Activated T-cell treated with anti-CD3 and anti-CD28 coated beads, Interleukin-2, amount 50 U/mL, for 24 hours (primary cell): ENCODE measurements around the gene SIPA1L3.

Experiments
- DNase-seq: peaks from one replicate; pipeline ENCODE4 v3.0.0-alpha.2; 2020
- H3K27ac Mint-ChIP-seq: 2 replicates; pipeline ENCODE4 v1.8.0; 2020; ENCODE audit warnings: mild to moderate bottlenecking, mixed read lengths
- H3K27me3 Mint-ChIP-seq: 2 replicates; pipeline ENCODE4 v1.8.0; 2020; ENCODE audit warnings: mixed read lengths
- H3K36me3 Mint-ChIP-seq: 2 replicates; pipeline ENCODE4 v1.8.0; 2020; ENCODE audit warnings: low read depth, mixed read lengths
- H3K4me1 Mint-ChIP-seq: 2 replicates; pipeline ENCODE4 v1.8.0; 2020; ENCODE audit warnings: low read depth, mixed read lengths
- H3K4me3 Mint-ChIP-seq: 2 replicates; pipeline ENCODE4 v1.8.0; 2020; ENCODE audit warnings: mild to moderate bottlenecking, moderate library complexity, mixed read lengths
- H3K9me3 Mint-ChIP-seq: 2 replicates; pipeline ENCODE4 v1.8.0; 2020; ENCODE audit warnings: mixed read lengths

The SIPA1L3 gene

DNA sequence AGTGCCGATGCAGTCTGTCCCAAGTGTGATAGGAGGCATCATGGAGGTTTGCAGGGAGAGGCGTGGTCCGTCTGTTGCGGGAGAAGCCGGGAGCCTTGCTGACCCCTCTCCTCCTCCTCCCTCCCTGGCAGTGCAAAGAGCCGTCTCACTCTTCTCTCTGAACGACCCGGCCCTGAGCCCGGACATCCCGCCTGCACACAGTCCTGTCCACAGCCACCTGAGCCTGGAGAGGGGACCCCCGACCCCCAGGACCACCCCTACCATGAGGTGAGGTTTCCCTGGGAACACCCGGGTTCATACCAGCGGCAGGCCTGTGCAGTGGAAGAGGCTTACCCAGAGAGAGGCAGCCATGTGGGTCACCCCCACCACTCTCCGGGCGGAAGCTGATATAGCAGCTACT, 294.7 kb downstream of the SIPA1L3 start:
- H3K27ac Mint-ChIP-seq: no peak overlapping the region
- no peaks in the 10 kb centered on the region for H3K27me3 Mint-ChIP-seq
- H3K9me3 Mint-ChIP-seq: no peaks in the 10 kb centered on the region
- no peaks in the 10 kb centered on the region for H3K4me1 Mint-ChIP-seq
- DNase-seq: peak; percentile 25
- H3K4me3 Mint-ChIP-seq: no peak overlapping the region
- H3K36me3 Mint-ChIP-seq: peaks cover 29% of the 10 kb centered on the region

GRCh38 chr19:38202504-38202903, 295.5 kb downstream of the SIPA1L3 start:
- Mint-ChIP-seq H3K27me3 (no peaks in the 10 kb centered on the region), H3K4me3 (no peak overlapping the region), H3K27ac (no peak overlapping the region), H3K36me3 (peaks cover 30% of the 10 kb centered on the region), H3K4me1 (no peaks in the 10 kb centered on the region), H3K9me3 (no peaks in the 10 kb centered on the region)
- DNase-seq: no peak

DNA sequence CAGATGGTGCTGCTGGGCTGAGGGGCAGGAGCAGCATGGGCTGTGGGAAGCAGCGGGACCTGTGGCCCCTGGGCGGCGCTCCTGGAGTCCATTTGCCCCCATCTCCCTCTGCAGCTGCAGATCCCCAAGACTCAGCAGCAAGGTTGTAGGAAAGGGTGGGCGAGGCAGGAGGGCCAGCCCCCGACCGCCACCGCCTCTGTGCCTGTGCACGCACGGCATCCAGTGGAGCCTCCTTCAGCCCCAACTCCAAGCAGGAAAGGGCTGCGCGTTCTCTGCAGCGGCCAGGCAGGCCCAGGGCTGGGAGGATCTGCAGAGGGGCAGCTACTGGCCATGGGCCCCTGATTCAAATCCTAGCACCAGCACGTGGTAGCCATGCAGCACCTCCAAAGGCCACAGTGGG, 296.2 kb downstream of the SIPA1L3 start:
- H3K36me3 Mint-ChIP-seq: peaks cover 30% of the 10 kb centered on the region
- H3K4me3 Mint-ChIP-seq: no peak overlapping the region
- H3K9me3 Mint-ChIP-seq: no peaks in the 10 kb centered on the region
- no peaks in the 10 kb centered on the region for H3K4me1 Mint-ChIP-seq
- DNase-seq: no peak
- no peak overlapping the region for H3K27ac Mint-ChIP-seq
- H3K27me3 Mint-ChIP-seq: peaks cover under 1% of the 10 kb centered on the region

DNA sequence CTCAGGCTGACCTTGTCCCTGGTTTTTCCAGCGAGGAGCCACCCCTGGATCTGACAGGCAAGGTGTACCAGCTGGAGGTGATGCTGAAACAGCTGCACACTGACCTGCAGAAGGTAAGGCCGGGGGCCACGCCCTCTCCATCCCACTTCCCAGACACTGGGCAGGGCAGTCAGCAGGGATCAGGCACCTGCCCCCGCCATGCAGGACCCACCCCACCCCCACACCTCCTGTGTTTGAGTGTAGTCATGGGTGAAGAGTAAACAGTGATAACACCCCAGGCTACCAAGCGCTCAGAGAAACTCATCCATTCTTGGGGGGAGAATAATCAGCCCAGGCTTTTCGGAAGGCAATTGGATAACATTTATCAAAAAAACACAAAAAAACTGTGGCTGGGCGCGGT, 297.1 kb downstream of the SIPA1L3 start:
- H3K9me3 Mint-ChIP-seq: no peaks in the 10 kb centered on the region
- no peak overlapping the region for H3K27ac Mint-ChIP-seq
- no peak overlapping the region for H3K4me3 Mint-ChIP-seq
- no peaks in the 10 kb centered on the region for H3K4me1 Mint-ChIP-seq
- H3K36me3 Mint-ChIP-seq: peaks cover 26% of the 10 kb centered on the region
- DNase-seq: no peak
- peaks cover 9% of the 10 kb centered on the region for H3K27me3 Mint-ChIP-seq

- no peak overlapping the region for H3K4me3 Mint-ChIP-seq
- no peaks in the 10 kb centered on the region for H3K9me3 Mint-ChIP-seq
- no peak overlapping the region for H3K27ac Mint-ChIP-seq
- peaks cover under 1% of the 10 kb centered on the region for H3K4me1 Mint-ChIP-seq
- peaks cover 26% of the 10 kb centered on the region for H3K36me3 Mint-ChIP-seq
- DNase-seq: no peak
- H3K27me3 Mint-ChIP-seq: peaks cover 15% of the 10 kb centered on the region
Observed at GRCh38 chr19:38204728-38205127, 297.7 kb downstream of the SIPA1L3 start.

DNA sequence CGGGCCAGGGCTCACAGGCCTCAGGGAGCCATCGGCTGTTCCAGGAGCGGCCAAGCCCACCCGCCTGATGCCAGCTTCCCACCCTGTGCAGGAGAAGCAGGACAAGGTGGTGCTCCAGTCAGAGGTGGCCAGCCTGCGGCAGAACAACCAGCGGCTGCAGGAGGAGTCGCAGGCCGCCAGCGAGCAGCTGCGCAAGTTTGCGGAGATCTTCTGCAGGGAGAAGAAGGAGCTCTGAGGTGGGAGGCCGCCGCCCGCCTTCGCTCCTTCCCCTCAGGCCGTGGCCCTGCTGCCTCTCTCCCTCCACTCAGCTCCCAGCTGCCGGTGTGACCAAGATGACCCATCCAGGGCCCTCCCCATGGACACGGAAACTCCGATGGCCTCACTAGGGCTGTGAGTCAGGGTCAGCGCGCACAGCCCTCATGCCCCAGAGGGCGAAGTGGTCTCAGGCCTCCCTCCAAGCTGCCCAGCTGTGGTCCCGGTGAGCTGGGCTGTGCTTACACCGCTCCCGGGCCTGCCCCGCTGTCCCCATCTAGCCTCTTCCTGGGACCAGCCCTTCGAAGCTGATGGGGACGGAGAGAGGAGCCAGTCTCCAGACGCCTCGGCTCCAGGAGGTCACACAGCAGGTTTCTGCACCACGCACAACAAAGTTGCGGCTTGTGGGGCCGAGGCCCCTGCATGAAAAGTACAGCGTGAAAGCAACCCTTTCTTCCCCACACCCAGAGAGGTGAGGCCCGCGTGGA, 299.2 kb downstream of the SIPA1L3 start:
- Mint-ChIP-seq H3K9me3 (no peaks in the 10 kb centered on the region), H3K27me3 (peaks cover 28% of the 10 kb centered on the region), H3K4me3 (no peak overlapping the region), H3K36me3 (peaks cover 25% of the 10 kb centered on the region), H3K27ac (no peak overlapping the region), H3K4me1 (peaks cover 11% of the 10 kb centered on the region)
- no peak for DNase-seq

DNA sequence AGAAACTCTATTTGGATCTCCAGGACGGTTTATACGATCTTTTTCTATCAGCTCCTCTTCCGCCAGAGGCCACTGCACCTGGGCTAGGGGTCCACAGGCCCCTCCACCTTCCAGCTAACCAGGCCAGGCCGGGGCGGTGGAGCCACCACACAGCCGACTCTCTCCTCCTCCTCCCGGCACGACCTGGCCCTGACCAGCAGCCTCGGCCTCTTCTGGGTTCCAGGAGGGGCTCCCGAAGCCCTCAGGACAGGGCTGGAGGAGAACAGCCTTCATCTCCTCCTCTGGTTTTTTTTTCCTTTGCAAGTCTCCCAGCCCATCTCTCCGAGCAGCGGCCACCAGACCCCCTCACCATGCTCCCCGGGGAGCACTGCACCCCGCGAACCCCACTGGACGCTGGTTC, 299.9 kb downstream of the SIPA1L3 start:
- no peak overlapping the region for H3K27ac Mint-ChIP-seq
- peaks cover 11% of the 10 kb centered on the region for H3K4me1 Mint-ChIP-seq
- H3K9me3 Mint-ChIP-seq: no peaks in the 10 kb centered on the region
- no peak for DNase-seq
- peaks cover 29% of the 10 kb centered on the region for H3K27me3 Mint-ChIP-seq
- peaks cover 19% of the 10 kb centered on the region for H3K36me3 Mint-ChIP-seq
- H3K4me3 Mint-ChIP-seq: no peak overlapping the region

- H3K4me1 Mint-ChIP-seq: peaks cover 11% of the 10 kb centered on the region
- H3K27ac Mint-ChIP-seq: no peak overlapping the region
- H3K27me3 Mint-ChIP-seq: peaks cover 33% of the 10 kb centered on the region
- no peaks in the 10 kb centered on the region for H3K9me3 Mint-ChIP-seq
- DNase-seq: no peak
- no peak overlapping the region for H3K4me3 Mint-ChIP-seq
- peaks cover 19% of the 10 kb centered on the region for H3K36me3 Mint-ChIP-seq
Observed at GRCh38 chr19:38207543-38207942, 300.5 kb downstream of the SIPA1L3 start.

- H3K4me1 Mint-ChIP-seq: peaks cover 15% of the 10 kb centered on the region
- no peaks in the 10 kb centered on the region for H3K9me3 Mint-ChIP-seq
- no peak overlapping the region for H3K4me3 Mint-ChIP-seq
- peaks cover 12% of the 10 kb centered on the region for H3K36me3 Mint-ChIP-seq
- peaks cover 44% of the 10 kb centered on the region for H3K27me3 Mint-ChIP-seq
- no peak for DNase-seq
- no peak overlapping the region for H3K27ac Mint-ChIP-seq
Observed at GRCh38 chr19:38208571-38208970, 301.6 kb downstream of the SIPA1L3 start.

GRCh38 chr19:38209152-38209551, 302.1 kb downstream of the SIPA1L3 start:
- peaks cover 21% of the 10 kb centered on the region for H3K4me1 Mint-ChIP-seq
- H3K27ac Mint-ChIP-seq: no peak overlapping the region
- H3K4me3 Mint-ChIP-seq: no peak overlapping the region
- H3K36me3 Mint-ChIP-seq: peaks cover 9% of the 10 kb centered on the region
- peaks cover 49% of the 10 kb centered on the region for H3K27me3 Mint-ChIP-seq
- no peak for DNase-seq
- H3K9me3 Mint-ChIP-seq: peaks cover 2% of the 10 kb centered on the region

DNA sequence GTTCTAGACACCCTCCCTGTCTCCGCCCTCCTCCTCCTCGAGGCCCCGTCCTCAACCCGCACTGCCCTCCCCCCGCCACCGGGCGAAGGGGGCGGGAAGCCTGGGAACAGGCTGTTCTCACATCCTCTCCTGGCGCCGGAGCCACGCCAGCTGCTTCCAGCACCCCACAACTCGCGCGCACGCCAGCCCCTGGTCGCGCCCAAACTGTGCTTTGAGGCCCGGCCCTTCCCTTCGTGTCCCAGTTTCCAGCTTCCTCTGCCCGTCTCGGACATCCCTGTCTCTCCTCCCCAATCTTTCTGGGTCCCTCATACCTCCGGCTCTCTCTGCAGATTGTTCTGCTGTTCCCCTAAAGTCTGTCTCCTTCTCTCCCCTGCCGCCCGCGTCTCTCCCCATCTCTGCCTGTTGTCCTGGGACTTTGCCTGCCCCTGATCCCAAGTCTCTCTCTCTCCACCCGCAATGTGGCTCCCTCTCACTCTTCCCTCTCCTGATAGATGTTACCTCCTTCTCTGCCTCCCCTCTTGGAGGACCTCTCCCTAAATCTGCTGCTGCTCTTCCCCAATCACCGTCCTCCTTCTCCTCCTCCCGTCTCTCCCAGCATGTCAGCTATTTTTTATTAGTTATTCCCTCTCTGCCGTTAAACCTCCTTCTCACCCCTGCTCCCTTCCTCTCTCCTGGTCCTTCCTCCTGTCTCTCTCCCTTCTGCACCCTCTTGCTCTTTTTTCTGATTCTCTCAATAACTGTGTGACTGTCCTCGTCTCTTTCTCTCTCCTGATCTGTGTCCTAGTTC, 302.9 kb downstream of the SIPA1L3 start:
- peaks cover 5% of the 10 kb centered on the region for H3K36me3 Mint-ChIP-seq
- H3K27ac Mint-ChIP-seq: no peak overlapping the region
- peaks cover 26% of the 10 kb centered on the region for H3K4me1 Mint-ChIP-seq
- peaks cover 2% of the 10 kb centered on the region for H3K9me3 Mint-ChIP-seq
- no peak overlapping the region for H3K4me3 Mint-ChIP-seq
- no peak for DNase-seq
- H3K27me3 Mint-ChIP-seq: peaks cover 54% of the 10 kb centered on the region

GRCh38 chr19:38210458-38210987, 303.5 kb downstream of the SIPA1L3 start:
- Mint-ChIP-seq H3K27me3 (peaks cover 54% of the 10 kb centered on the region), H3K4me3 (no peak overlapping the region), H3K9me3 (peaks cover 2% of the 10 kb centered on the region), H3K27ac (no peak overlapping the region), H3K4me1 (peaks cover 26% of the 10 kb centered on the region), H3K36me3 (peaks cover 4% of the 10 kb centered on the region)
- DNase-seq: no peak

DNA sequence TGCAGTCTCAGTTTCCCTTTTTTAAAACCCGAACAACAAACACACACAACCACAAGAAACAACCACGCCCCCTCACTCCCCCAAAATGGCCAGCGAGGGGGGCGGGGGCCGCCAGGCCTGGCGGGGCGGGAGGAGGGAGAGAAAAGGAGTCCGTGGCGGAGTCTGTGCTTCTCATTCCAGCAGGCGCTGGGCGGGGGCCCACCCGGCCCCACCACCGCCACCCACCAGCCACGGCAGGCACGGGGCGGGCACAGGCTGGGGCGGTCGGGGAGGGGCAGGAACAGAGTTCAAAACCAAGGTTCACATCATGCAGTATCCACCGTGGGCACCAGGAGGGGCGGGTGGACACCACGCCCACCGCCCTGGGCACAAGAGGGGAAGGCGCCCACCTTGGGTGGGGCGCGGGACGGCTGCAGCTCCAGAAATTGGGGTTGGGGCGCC, 304.2 kb downstream of the SIPA1L3 start:
- Mint-ChIP-seq H3K36me3 (peaks cover 4% of the 10 kb centered on the region), H3K27me3 (peaks cover 61% of the 10 kb centered on the region)

GRCh38 chr19:38211766-38212165, 304.8 kb downstream of the SIPA1L3 start:
- DNase-seq: no peak
- Mint-ChIP-seq H3K36me3 (peaks cover 1% of the 10 kb centered on the region), H3K27ac (no peak overlapping the region), H3K4me1 (peaks cover 26% of the 10 kb centered on the region), H3K4me3 (no peak overlapping the region), H3K9me3 (peaks cover 2% of the 10 kb centered on the region), H3K27me3 (peaks cover 67% of the 10 kb centered on the region)

More for the DNA sequence above, 304.2 kb downstream of the SIPA1L3 start:
- Mint-ChIP-seq H3K27ac (no peak overlapping the region), H3K4me1 (peaks cover 26% of the 10 kb centered on the region), H3K9me3 (peaks cover 2% of the 10 kb centered on the region), H3K4me3 (no peak overlapping the region)
- DNase-seq: no peak

DNA sequence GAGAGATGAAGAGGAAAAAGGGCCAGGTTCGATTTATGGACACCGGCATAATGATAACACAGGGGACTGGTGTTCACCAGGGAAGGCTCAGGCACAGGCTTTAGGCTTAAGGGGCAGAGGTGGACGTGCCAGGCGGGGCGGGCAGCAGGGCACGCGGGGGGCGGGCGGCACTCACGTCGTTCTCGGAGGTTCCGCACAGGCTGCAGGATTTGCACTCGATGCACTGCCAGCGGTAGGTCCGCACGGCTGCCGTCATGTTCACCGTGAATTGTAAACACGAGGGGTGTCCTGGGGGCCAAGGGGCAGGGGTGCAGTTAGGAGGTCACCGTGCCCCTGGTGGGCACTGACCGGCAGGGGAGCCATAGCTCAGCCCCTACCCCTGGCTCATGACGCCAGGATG, 306.5 kb downstream of the SIPA1L3 start:
- Mint-ChIP-seq H3K4me1 (peaks cover 26% of the 10 kb centered on the region), H3K36me3 (no peaks in the 10 kb centered on the region), H3K27me3 (peaks cover 74% of the 10 kb centered on the region), H3K9me3 (peaks cover 2% of the 10 kb centered on the region), H3K27ac (peak overlapping the region; percentile 96), H3K4me3 (peak overlapping the region; percentile 67)
- DNase-seq: no peak
